ENCODE data around the gene FZD2. TPM values are rescaled to one million over a fixed set of nuclear protein-coding genes. Genes with fewer than 3 reads are reported as not detected.

Gene FZD2
- total and polyA plus RNA-seq, 2 of the 8 experiments (the other 6 are each of a cell fraction or from before 2014, with no cell fraction given): 17.6 to 86.7 TPM

- Histone ChIP-seq H3K36me3 (ENCODE audit: control insufficient read depth in 2 of 4, insufficient read depth in 4 of 4, low read length in 3 of 4) (no peaks in the 10 kb centered on the region), H3K18ac (ENCODE audit: extremely low read depth, low read length) (peak overlapping the region; percentile 63; the same call in 1 of the 2 replicates), H2AK5ac (ENCODE audit: low read depth, low read length) (no peak overlapping the region), H2BK5ac (ENCODE audit: low read depth, low read length) (peak overlapping the region; percentile 37; the same call in 1 of the 2 replicates), H3K27ac (ENCODE audit: low read depth, low read length) (peak overlapping the region; percentile 32; the same call in 1 of the 2 replicates), H3K56ac (replicated peaks; ENCODE audit: insufficient read length, low read depth, low read length) (no peak overlapping the region), H3K4me3 (ENCODE audit: extremely low read depth in 1 of 4, insufficient read depth in 2 of 4, low read depth in 3 of 4, low read length in 4 of 4) (peak overlapping the region in 1 of 4 experiments; percentile 24; a peak in 2 of 8 replicates), H4K8ac (ENCODE audit: extremely low read depth, insufficient read depth, low read length) (peak overlapping the region; percentile 69; the same call in 1 of the 2 replicates), H2BK12ac (ENCODE audit: low read depth, low read length) (peak overlapping the region; percentile 85; the same call in 1 of the 2 replicates), H2BK20ac (ENCODE audit: low read length) (peak overlapping the region; percentile 65; the same call in 1 of the 2 replicates), H2AFZ (ENCODE audit: low read length) (no peak overlapping the region), H3K4me1 (replicated peaks in 1 of 4; ENCODE audit: control insufficient read depth in 3 of 4, insufficient read depth in 4 of 4, low read length in 3 of 4) (peaks cover 25 to 46% (median 42%) of the 10 kb centered on the region in 4 experiments), H2BK15ac (ENCODE audit: low read length) (no peak overlapping the region), H4K91ac (replicated peaks; ENCODE audit: insufficient read length, low read length) (no peak overlapping the region), H3K9ac (replicated peaks in 1 of 4; ENCODE audit: extremely low read depth in 1 of 4, low read depth in 3 of 4, low read length in 3 of 4) (no peak overlapping the region), H3K4me2 (ENCODE audit: insufficient read depth in 1 of 2, low read depth in 2 of 2, low read length in 2 of 2) (peak overlapping the region; percentile 45 to 53; a peak in 2 of 4 replicates), H3K14ac (ENCODE audit: insufficient read length) (no peak overlapping the region), H3K79me2 (ENCODE audit: control insufficient read depth in 1 of 2, insufficient read depth in 2 of 2, low read length in 2 of 2) (no peaks in the 10 kb centered on the region), H3K27me3 (replicated peaks in 1 of 4; ENCODE audit: control insufficient read depth in 3 of 4, extremely low read depth in 1 of 4, insufficient read depth in 3 of 4, low read length in 3 of 4) (peaks cover 0 to 36% (median 13%) of the 10 kb centered on the region in 4 experiments; a peak in 5 of 7 replicates), H4K20me1 (replicated peaks in 1 of 2; ENCODE audit: control insufficient read depth in 1 of 2, insufficient read depth in 2 of 2, low read length in 2 of 2) (no peaks in the 10 kb centered on the region), H4K5ac (ENCODE audit: insufficient read length, low read depth, low read length) (no peak overlapping the region), H3K23ac (ENCODE audit: insufficient read length) (no peak overlapping the region), H3K4ac (replicated peaks; ENCODE audit: insufficient read length, low read depth, low read length) (no peak overlapping the region), H3K23me2 (ENCODE audit: low read depth, low read length) (peaks cover 6% of the 10 kb centered on the region), H3K79me1 (ENCODE audit: low read depth, low read length) (no peaks in the 10 kb centered on the region; the same call in 1 of the 2 replicates), H3K9me3 (ENCODE audit: insufficient read depth in 2 of 2, low read depth in 1 of 2, low read length in 1 of 2) (no peaks in the 10 kb centered on the region), H2BK120ac (replicated peaks; ENCODE audit: low read depth, low read length) (peak overlapping the region; percentile 15)
- 43% methylated on average over 3 of the region's 4 CpGs; no CpG with 5 or more reads in 1 of the 2 experiments for WGBS, 2 experiments (ENCODE audit: extremely low coverage in 1 of 2, insufficient coverage in 1 of 2, insufficient read length in 1 of 2, insufficient replicate concordance in 2 of 2, low coverage in 1 of 2, low lambda C conversion rate in 2 of 2, missing lambda C conversion rate in 1 of 2)
- FAIRE-seq (no peak), DNase-seq (ENCODE audit: low read depth in 1 of 2, low spot score in 2 of 2) (no peak)
- ChIA-PET CTCF (ENCODE audit: partially characterized antibody) (interaction anchor here (0.6 to 3.1 kb wide), 10 partner anchors 10 to 148 kb away, joined by 3 to 9 read pairs (median 4); partner anchors contain the start of gene FZD2), POLR2A (ENCODE audit: partially characterized antibody) (interaction anchor here (0.7 to 14.7 kb wide), 8 partner anchors 8 to 322 kb away, joined by 3 to 219 read pairs (median 4); partner anchors contain the start of gene FZD2)
- TF ChIP-seq YY1 (IDR thresholded peaks at IDR 0.05; ENCODE audit: low read depth, low read length): 0 out of 2 replicates have a peak, but pooled peaks have one; percentile 19
- TF ChIP-seq JUN (IDR thresholded peaks at IDR 0.05; ENCODE audit: low read depth, low read length): no peak
- TF ChIP-seq CBX8 (IDR thresholded peaks at IDR 0.05; ENCODE audit: borderline replicate concordance, low read depth, low read length): no peak
- TF ChIP-seq NANOG (IDR thresholded peaks at IDR 0.05; ENCODE audit: insufficient read depth, low read depth, low read length, poor library complexity, severe bottlenecking): no peak
- TF ChIP-seq E2F6 (IDR thresholded peaks at IDR 0.05): no peak
- TF ChIP-seq SIX5 (IDR thresholded peaks at IDR 0.05; ENCODE audit: low read depth, low read length): no peak
- TF ChIP-seq TEAD4 (IDR thresholded peaks at IDR 0.05; ENCODE audit: low read depth, low read length): no peak
- TF ChIP-seq RNF2 (IDR thresholded peaks at IDR 0.05; ENCODE audit: borderline replicate concordance, low read depth, low read length, missing control alignments, poor library complexity, severe bottlenecking): no peak
Measured at GRCh38 chr17:44547625-44548267, 9.5 kb upstream of the FZD2 start.

All from H1 (cell line).